Activated CD8-positive, alpha-beta memory T cell treated with anti-CD3 and anti-CD28 coated beads for 1 hour (primary cell): ENCODE measurements around the gene PTPRT.

Source experiments
- DNase-seq, 2 donors: peaks; one replicate each; pipeline ENCODE4 v3.0.0-alpha.2; 2020; ENCODE audit warnings: low read depth in 1 of 2; ENCODE audit errors: extremely low read depth in 1 of 2

PTPRT gene

GRCh38 chr20:42587427-42587826 lies 602.3 kb downstream of the PTPRT start:
- no peak for DNase-seq

GRCh38 chr20:42581311-42581710 lies 608.4 kb downstream of the PTPRT start:
- no peak for DNase-seq

GRCh38 chr20:42576167-42576566 lies 613.5 kb downstream of the PTPRT start:
- no peak for DNase-seq

- DNase-seq, result no peak
Measured at GRCh38 chr20:42572320-42573016, 617.2 kb downstream of the PTPRT start.

GRCh38 chr20:42567409-42567808 lies 622.3 kb downstream of the PTPRT start:
- no peak for DNase-seq

- no peak for DNase-seq
Measured at GRCh38 chr20:42565235-42565995, 624.3 kb downstream of the PTPRT start.

- DNase-seq, result no peak
Measured at GRCh38 chr20:42559665-42560064, 630.0 kb downstream of the PTPRT start.

GRCh38 chr20:42556575-42556974 lies 633.1 kb downstream of the PTPRT start:
- DNase-seq, result no peak

GRCh38 chr20:42553374-42553773 lies 636.3 kb downstream of the PTPRT start:
- DNase-seq, result no peak

- no peak for DNase-seq
Measured at GRCh38 chr20:42549496-42549895, 640.2 kb downstream of the PTPRT start.

- DNase-seq, result no peak
Measured at GRCh38 chr20:42544926-42545325, 644.8 kb downstream of the PTPRT start.

- DNase-seq, result no peak
Measured at GRCh38 chr20:42532831-42533230, 656.9 kb downstream of the PTPRT start.

- DNase-seq, result no peak
Measured at GRCh38 chr20:42531508-42531961, 658.2 kb downstream of the PTPRT start.

- DNase-seq, result no peak
Measured at GRCh38 chr20:42530855-42531448, 658.8 kb downstream of the PTPRT start.

- DNase-seq, result no peak
Measured at GRCh38 chr20:42530191-42530590, 659.5 kb downstream of the PTPRT start.

GRCh38 chr20:42524058-42524457 lies 665.6 kb downstream of the PTPRT start:
- DNase-seq, result no peak

- DNase-seq, result no peak
Measured at GRCh38 chr20:42516692-42517091, 673.0 kb downstream of the PTPRT start.

- no peak for DNase-seq
Measured at GRCh38 chr20:42510686-42511085, 679.0 kb downstream of the PTPRT start.

GRCh38 chr20:42507874-42508273 lies 681.8 kb downstream of the PTPRT start:
- no peak for DNase-seq

- no peak for DNase-seq
Measured at GRCh38 chr20:42506397-42506796, 683.3 kb downstream of the PTPRT start.

GRCh38 chr20:42502591-42502990 lies 687.1 kb downstream of the PTPRT start:
- DNase-seq, result no peak

- no peak for DNase-seq
Measured at GRCh38 chr20:42496595-42496994, 693.1 kb downstream of the PTPRT start.
